ENCODE measurements around the gene GC. TPM values are rescaled to one million over a fixed set of nuclear protein-coding genes. Genes with fewer than 3 reads are reported as not detected.

The GC gene, protein sequence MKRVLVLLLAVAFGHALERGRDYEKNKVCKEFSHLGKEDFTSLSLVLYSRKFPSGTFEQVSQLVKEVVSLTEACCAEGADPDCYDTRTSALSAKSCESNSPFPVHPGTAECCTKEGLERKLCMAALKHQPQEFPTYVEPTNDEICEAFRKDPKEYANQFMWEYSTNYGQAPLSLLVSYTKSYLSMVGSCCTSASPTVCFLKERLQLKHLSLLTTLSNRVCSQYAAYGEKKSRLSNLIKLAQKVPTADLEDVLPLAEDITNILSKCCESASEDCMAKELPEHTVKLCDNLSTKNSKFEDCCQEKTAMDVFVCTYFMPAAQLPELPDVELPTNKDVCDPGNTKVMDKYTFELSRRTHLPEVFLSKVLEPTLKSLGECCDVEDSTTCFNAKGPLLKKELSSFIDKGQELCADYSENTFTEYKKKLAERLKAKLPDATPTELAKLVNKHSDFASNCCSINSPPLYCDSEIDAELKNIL
- not detected in 2 replicates for total RNA-seq

DNA sequence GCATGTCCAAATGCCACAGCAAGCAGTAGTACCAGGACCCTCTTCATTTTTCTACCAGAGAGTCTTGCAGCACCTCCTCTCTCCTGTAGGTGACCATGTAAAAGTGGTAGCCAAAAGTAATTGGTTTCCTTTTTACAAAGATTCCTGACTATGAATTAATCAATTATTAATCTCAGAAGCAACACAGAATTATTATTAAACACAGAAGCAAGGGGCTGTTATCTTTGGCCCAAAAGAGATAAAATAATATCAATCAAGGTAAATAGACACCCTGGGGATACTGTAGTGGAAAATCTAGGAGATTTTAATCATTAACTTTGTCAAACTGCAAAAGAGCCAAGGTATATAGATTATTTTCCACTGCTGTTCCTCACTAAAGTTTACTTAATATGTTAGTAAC, at the start of gene GC:
Gene GC (minus strand): TSS at position 108 of the 400 bp plus-strand sequence. CDS start 61 bp downstream, at position 47.

Other genes starting within 250 kb of the GC start
- 0.07 TPM in 1 of 2 replicates, not detected in the other for gene NPFFR2, start 247.9 kb upstream of the GC start, total RNA-seq

Data from mammary microvascular endothelial cell (primary cell).